Activated naive CD4-positive, alpha-beta T cell (primary cell): Measurements from ENCODE around the gene AFAP1L1.

Source experiments
- DNase-seq, 4 experiments: peaks; one replicate each; lab custom pipeline; 2025; lab: John Stamatoyannopoulos, UW

AFAP1L1 gene

DNA sequence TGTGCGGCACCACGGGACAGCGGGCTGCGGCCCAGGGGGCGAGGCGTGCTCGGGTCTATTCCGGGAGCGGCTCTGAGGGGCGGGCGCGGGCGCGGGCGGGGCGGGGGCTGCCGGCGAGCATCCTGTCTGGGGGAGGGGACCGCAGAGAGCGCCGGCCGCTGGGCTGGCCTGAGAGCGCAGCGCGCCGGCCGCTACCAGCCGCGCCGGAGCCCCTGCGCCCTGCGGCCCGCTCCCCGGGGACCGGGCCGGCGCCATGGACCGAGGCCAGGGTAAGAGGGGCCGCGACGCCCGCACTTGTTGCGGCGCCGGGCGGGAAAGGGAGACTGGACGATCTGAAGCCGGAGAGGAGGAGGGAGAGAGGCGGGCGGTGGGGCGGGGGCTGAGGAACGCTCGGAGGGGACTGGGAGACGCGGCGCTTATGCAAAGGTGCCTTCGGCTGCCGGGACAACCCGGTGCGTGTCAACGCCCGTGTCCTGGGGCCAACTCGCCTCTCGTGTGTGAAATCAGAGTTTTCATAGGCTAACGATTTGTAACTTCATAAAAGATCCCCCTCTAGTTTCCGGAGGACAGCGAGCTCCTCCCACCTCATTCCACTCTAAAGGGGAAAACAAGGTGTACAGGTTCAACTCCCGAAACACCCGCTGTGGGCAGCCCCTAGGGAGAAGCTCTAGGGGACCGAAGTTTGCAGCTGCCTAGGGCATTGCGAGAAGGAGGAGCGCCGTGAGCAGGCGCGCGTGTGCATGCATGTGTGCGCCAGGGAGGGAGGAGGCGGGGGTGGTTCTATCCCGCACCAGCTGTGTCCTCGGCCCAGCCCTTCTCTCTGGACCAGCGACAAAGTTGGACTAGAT, at the start of gene AFAP1L1:
AFAP1L1 (plus strand) TSS at position 144 of the 848 bp plus-strand sequence; CDS start at position 254, 110 bp downstream.
- DNase-seq, result peak in 1 of 4 experiments; percentile 26

DNA sequence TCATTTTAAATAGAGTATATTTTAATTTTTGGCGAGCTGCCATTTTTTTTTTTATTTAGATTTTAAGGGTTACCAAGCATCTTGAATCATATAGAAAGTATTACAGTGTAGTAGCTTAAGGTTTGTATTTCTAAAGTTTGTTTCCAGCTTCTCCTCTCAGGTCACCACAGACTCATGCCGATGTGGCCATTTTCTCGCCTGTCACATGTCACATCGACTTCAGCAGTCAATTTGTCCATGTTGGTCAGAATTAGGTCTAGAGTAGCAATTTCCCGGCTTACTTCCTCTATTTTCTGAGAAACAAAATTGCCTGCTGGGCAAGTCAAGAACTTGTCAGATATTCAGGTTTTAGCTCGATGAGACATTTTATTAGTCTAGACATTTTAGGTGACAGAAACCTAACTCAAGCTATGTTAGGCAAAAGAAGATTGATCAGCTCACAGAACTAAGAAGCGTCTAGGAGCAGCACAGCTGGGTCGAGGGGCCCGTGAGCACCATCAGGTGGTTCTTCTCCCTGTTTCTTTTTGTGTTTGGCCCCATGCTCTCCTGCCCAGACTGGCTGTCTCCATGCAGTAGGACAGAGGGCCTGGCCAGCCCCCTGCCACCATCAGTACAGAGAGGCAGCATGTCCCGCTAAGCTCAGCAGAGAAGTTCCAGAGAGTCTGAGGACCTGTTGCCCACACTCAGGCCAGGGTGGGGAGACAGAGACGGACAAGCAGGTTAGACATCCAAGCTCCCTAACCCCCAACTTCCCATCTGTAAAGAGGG, 48.4 kb upstream of the AFAP1L1 start:
- DNase-seq, result no peak

DNA sequence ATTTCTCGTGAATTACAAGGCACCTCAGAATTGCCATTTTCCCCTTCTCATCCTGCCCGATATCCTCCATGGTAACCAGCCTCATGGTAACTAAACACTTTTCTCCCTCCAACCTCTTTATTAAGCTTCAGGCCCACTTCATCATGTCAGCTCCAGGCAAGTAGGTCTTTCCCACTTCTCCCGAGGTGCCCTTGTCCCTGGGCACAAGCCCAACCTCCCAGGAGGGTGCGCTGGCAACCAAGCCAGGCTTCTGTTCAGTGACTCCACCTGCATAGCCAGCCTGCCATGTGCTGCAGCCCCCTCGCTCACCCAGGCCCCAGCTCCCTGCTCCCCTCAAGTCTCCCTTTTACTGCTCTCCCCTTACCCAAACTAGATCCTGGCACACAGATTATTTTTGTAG, 47.4 kb upstream of the AFAP1L1 start:
- no peak for DNase-seq

DNA sequence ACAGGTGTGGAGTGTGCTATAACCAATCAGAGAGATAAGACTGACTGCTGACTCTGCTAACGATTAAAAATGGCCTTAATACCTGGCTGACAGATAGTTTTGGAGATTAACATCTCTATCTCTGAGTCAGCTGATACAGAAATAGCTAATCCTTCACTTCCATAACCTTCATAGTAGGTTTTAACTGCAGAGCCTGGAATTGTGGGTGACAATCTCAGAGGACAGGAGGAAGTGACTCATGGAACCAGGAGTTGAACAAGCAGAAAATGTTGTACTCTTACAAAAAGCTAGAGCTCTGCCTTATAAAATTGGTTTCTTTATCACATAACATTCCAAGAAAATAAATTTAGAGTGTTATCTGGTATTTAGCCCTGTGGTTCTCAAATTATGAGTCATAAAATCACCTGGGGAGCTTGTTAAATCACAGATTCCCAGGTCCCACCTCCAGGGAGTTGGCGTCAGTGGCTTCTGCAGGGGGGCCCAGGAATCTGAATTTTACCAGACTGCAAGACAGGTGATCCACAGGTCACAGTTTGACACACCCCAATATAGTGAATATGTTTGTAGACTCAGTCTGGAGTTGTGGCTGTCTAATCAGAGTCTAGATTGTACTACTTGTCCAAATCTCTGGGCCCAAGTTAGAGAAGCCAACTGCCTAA, 44.4 kb upstream of the AFAP1L1 start:
- DNase-seq, result no peak

DNA sequence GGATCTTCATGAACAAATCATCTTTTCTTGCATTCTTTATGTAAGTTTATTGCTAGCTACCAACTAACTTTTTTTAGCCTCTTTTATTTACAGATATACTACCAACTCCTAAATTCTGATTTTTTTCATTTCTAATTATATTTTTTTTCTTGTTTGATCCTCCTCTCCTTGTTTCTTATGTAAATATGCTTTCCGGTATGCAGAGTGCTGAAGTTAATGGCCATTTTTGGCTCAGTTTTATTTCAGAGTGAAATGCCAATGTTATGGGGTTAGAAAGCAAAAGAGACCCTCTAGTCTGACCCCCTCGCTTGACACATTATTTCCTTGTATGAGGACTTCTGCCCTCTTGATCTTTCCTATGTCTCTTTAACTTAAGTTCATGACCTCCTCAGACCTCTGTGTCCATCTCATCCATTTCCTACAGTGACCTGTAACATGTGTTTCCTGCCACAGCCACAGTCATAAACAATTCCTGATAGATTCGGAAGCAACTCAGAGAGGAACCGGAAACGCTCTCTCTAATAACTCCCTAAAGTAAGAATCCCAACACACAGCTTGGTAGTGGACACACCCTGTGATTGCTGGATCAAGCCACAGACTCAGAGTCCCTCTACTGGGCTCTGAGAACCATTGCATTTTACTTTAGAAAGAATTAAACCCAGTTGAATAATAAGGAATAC, 42.9 kb upstream of the AFAP1L1 start:
- no peak for DNase-seq

DNA sequence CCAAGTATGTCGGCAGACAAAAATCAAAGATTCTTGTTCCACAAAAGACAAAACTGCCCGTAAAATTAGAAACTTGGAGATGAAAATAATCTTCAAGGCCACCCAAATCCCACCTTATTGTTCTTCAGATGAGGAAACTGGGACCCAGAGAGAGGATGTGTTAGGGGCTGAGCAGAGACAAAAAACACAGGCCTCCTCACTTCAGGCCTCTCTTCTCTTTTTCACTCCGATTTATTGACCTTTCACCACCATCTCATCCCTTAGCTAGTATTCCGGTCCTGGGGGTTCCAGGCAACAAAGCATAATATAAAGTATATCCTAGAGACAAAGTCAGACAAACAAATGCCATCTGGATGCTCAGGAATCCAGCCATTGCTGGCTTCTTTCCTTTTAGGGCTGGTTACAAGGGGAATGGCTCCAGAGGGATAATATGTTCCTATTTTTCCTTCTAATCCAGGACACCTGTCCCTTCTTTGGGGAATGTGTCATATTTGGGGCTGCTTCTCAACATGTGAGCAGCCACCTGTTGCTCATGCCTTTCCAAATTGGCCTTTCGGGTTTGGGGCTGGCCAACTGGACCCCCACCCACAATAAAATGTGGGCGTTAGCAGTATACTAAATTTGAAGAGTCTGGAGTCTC, 42.2 kb upstream of the AFAP1L1 start:
- DNase-seq, result no peak

DNA sequence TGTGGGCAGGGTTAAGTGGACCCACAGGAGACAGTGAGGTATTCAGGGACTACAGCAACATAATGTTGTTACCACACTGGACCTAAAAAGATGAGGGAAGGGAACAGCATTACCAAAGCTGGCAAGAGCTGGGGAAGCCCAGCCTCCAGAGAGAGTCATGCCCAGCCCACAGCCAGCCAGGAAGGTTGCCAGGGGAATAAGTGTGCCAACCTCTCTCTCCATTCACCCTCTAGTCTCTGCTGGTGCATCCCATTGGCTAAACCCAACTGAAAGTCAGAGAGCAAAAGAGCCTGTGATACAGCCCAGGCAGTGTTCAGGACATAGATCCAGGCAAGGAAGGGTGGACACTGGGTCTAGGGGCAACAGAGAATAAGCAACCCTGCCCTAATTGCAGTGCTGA, 35.8 kb upstream of the AFAP1L1 start:
- no peak for DNase-seq

DNA sequence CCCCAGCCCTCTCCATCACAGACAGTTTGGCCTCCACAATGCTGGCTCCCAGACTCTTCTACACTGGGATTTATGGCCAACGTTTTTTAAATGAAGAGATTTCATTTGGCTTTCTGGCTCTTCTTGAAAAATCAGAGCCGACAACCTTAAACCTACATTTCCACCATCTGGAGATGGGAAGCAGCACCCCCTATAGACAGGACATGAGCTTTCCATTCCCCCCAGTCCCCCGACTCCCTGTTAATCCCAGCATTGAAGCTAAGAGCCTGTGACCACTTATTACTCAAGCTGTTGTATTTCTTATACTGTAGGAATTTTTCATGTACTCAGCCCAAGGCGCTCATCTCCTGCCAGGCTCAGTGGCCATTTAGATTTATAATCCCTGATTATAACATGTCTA, 34.0 kb upstream of the AFAP1L1 start:
- no peak for DNase-seq

DNA sequence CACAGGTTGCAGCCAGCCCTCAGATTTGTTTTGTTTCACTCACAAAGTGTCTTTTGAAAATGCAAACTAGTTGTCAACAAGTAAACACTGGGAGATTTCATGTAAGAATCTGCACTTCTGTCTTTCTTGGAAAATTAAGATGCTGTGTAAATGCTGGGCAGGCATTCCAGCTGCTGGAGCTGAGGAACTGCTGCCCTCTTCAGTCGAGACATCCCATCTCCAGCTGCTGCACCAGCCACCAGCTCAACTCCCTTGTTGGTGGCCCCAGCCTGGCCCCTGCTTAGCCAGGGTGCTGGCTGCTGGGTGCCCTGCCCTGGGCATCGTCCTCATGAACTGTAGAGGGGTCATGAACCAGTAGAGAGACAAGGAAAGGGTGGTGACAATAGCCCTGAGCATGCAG, 33.1 kb upstream of the AFAP1L1 start:
- DNase-seq, result no peak

DNA sequence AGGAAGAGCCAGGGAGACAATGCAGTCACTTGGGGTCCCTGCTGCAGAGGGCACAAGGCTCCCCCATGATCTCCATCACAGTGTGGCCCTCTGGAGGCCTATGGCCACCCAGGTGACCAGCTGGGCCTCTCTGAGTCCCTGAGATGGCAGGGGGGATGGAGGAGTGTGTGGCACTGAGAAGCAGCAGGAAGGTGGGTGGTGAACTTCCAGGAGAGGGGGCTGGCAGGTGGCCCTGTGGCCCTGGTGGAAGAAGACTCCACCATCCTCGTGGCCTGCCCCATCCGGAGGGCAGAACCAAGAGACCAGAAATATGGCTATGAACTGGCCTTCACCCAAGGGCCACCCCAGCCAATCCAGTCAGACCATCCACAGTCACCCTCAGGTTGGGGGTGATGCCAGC, 31.7 kb upstream of the AFAP1L1 start:
- no peak for DNase-seq

DNA sequence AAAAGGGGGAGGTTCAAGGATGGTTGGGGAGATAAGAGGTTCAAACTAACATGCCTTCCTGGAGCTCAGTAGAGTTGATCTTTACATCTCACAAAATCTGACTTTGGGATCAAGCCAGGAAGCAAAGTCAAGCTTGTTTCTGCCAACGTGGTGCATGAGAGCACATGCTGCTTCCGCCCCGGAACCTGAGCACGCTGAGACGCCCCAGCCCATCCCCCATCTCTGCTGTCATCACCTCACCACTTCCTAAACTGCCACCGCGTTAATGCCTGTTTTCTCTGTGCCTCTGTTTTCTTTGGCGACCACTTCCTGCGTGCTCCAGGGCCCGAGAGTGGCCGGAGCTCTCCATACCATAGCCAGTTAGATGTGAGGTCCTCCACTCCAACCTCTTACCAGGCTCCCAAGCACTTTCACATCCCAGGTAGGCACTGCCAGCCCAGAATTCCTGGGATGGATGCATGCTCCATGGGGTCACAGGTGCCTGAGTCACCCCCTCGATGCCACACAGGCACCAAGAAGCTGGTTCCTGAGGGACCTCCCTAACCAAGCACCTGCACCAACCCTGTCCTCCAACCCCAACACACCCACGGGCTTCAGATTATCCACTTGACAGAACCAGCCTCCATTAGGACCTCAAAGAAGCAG, 31.2 kb upstream of the AFAP1L1 start:
- DNase-seq, result peak; percentile 23 to 82 (median 50)

DNA sequence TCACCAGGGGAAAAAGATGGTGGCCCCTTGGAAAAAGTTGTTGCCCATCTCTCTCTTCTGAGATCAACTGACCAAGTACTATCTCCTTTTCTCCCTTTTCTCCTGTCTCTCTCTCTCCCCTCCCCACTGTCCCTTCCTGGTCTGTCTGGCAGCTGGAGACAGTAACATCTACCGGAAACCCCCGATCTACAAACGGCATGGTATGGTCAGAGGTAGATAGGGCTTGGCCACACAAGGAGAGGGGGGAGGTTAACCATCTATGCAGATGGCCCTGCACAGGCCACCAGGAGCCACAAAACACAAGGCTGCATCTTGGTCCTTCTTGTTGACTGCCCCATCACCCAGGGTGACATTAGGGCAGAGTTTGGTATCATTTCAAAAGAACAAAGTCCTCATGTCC, 29.3 kb upstream of the AFAP1L1 start:
- no peak for DNase-seq

DNA sequence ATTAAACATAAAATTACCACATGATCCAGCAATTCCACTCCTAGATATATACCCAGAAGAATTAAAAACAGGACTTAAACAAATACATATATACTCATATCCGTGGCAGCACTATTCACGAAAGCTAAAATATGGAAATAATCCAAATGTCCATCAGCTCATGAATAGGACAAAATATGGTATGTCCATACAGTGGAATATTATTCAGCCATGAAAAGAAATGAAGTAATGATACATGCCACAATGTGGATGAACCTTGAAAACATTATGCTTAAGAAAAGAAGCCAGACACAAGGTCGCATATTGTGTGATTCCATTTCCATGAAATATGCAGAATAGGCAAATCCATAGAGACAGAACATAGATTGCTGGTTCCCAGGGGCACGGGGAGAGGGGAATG, 24.8 kb upstream of the AFAP1L1 start:
- no peak for DNase-seq

DNA sequence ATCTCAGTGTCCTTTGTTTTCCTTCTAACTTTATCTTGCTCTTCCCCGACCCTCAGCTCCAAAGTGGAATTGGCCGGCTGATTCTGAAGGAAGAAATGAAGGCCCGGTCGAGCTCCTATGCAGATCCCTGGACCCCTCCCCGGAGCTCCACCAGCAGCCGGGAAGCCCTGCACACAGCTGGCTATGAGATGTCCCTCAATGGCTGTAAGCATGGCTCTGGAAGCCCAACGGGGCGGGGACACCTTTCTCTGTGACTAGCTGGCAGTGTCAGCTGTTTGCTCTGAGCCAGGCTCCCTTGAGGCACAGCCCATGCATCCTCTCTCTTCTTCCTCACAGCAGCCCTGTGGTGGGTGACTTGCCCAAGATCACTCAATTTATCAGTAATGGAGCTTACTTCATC, 23.9 kb upstream of the AFAP1L1 start:
- DNase-seq, result no peak

DNA sequence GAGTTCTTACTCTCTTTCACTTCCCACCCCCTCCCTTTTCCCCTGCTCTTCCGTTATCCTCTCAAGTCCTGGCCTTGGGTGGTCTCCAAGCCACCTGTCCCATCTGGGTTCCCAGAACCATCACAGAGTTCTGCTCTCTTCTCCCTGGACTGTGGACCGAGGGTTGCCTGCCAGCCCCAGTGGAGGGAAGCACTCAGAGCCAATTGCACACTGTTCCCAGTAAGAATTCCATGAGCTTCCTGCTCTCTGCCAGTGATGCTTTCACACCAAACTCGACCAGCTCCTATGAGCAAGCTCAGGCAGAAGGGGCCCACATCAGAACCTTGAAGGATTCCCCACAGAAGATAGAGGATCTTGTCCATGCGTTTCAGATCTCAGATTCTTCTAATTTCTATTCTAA, 20.1 kb upstream of the AFAP1L1 start:
- no peak for DNase-seq

DNA sequence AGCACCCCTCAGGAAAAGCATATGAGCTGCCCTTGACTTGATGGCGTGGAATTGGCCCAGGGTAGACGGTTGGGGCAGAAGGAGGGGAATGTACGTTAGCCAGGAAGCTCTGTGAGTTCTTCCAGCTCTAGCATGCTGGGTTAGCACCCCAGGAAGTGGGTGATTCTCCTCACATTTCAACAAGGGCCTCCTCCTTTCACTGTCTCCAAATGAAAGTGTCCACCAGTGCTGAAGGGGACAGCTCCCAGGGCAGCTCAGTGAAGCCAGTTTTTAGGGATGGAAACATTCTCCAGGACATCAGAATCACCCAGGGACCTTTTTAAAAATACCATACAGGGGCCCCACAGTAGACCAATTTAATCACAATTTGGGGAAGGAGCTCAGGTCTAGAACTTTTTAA, 17.2 kb upstream of the AFAP1L1 start:
- no peak for DNase-seq

DNA sequence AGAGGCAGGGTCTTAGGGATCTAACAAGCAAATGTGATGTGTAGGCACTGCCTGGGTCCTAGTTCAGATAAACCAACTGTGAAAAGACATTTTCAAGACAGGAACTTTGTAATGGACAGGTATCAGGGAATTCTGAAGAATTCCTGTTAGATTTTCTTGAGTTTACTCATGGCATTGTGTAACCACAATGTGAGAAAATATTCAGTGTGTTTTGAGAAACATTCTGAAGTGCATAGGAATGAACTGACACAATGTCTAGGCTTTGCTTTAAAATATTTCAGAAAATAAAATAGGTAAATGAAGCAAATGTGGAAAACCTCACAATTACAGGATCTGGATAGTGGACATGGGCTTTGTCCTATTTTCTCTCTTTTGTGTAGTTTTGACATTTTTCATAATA, 15.2 kb upstream of the AFAP1L1 start:
- DNase-seq, result no peak

DNA sequence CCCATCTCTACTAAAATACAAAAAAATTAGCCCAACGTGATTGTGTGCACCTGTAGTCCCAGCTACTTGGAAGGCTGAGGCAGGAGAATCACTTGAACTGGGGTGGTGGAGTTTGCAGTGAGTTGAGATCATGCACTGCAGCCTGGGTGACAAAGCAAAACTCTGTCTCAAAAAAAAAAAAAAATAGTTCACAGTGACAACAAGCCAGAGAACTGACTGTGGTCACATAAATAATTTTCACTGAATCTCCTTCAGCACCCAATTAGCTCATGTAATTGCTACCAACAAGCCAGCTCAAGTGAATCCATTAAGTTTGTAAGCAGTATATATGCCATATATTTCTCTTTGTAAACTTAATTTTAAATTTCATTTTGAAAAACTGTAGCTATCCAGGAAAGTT, 14.5 kb upstream of the AFAP1L1 start:
- no peak for DNase-seq

DNA sequence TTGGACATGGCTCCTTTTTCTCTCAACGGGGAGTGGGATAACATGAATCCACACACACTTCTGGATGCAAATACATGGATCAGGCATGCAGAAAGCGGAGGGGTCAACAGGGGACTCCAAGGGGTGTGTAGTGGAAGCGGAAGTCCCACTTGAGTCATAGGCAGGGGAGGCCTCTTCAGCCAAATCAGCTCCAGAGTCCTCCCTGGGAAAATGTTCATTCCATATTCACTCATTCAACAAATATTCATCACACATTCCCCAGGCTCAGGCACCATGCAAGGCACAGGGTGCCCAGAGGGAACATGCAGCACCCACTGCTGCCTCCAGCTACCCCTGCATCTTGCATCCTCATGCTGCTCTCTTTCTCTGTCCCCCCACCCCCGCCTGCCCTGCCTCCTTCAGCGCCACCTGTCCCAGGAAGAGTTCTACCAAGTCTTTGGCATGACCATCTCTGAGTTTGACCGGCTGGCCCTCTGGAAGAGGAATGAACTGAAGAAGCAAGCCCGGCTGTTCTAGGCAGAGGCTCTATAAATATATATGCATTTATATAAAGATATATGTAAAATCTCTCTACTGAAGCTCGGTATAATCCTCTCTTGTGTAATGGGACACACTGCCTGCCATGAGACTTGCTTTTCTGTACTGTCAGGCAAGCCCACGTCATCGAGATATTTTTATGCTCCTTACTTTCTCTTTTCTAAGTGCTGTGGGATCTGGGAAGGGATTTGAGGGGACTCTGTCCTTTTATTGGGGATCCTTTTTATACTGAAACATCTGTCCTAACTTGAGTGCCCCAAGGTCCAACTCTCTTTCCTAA, 13.6 kb upstream of the AFAP1L1 start:
- no peak for DNase-seq

DNA sequence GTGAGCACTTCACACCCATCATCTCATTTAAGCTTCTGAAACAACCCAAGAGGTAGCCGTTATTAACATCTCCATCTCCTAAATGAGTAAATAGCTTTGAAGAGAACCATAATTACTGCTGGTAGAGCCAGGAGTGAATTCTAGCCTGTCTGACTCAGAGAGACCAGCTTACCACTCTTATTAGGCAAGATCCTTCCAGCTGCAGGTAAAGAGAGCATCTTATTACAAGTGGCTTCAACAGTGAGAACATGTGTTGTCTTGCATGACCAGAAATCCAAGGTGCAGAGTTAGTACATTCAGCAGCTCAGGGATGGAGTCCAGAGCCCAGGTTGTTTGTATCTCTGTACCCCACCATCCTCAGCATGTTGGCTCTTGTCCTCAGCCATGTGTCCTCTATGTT, 10.9 kb upstream of the AFAP1L1 start:
- DNase-seq, result no peak
